NOMO-1 (cell line): ENCODE data around the gene GRIK3.

Experiments used
- DNase-seq, 2 experiments: peaks; one replicate each; lab custom pipeline; 2025; ENCODE audit not compliant: unreplicated experiment in 2 of 2; lab: John Stamatoyannopoulos, UW

The GRIK3 gene

GRCh38 chr1:37047542-37047941 is 13.2 kb upstream of the GRIK3 start:
- DNase-seq, result no peak

GRCh38 chr1:37043101-37043500 is 8.8 kb upstream of the GRIK3 start:
- no peak for DNase-seq

GRCh38 chr1:37042506-37042905 is 8.2 kb upstream of the GRIK3 start:
- DNase-seq, result no peak

GRCh38 chr1:37041483-37041882 is 7.2 kb upstream of the GRIK3 start:
- DNase-seq, result no peak

GRCh38 chr1:37040773-37041172 is 6.5 kb upstream of the GRIK3 start:
- no peak for DNase-seq

GRCh38 chr1:37040261-37040660 is 5.9 kb upstream of the GRIK3 start:
- DNase-seq, result no peak

GRCh38 chr1:37038227-37039093 is 4.1 kb upstream of the GRIK3 start:
- no peak for DNase-seq

GRCh38 chr1:37037690-37038089 is 3.4 kb upstream of the GRIK3 start:
- no peak for DNase-seq

GRCh38 chr1:37036667-37037053 is 2.3 kb upstream of the GRIK3 start:
- no peak for DNase-seq

- DNase-seq, result peak in 1 of 2 experiments; percentile 9
Measured at GRCh38 chr1:37035796-37036666, 1.7 kb upstream of the GRIK3 start.

- DNase-seq, result no peak
Measured at GRCh38 chr1:37035014-37035691, 838 bp upstream of the GRIK3 start.

- no peak for DNase-seq
Measured at GRCh38 chr1:37033355-37034101, 787 bp downstream of the GRIK3 start.

- DNase-seq, result no peak
Measured at GRCh38 chr1:37032660-37033354, 1.5 kb downstream of the GRIK3 start.

GRCh38 chr1:37031871-37032270 is 2.4 kb downstream of the GRIK3 start:
- DNase-seq, result no peak

GRCh38 chr1:37031429-37031828 is 2.9 kb downstream of the GRIK3 start:
- no peak for DNase-seq

GRCh38 chr1:37028981-37029617 is 5.2 kb downstream of the GRIK3 start:
- DNase-seq, result no peak

GRCh38 chr1:37021502-37021901 is 12.8 kb downstream of the GRIK3 start:
- no peak for DNase-seq

GRCh38 chr1:37020653-37021277 is 13.6 kb downstream of the GRIK3 start:
- no peak for DNase-seq

GRCh38 chr1:37018510-37018909 is 15.8 kb downstream of the GRIK3 start:
- DNase-seq, result no peak
